IMR-90 (cell line): Measurements from ENCODE around the gene THPO.

Source experiments
- CTCF ChIP-seq: conservative IDR thresholded peaks from 2 replicates; pipeline ENCODE4 v1.5.1; 2012; ENCODE audit warnings: mild to moderate bottlenecking, low read depth, low read length, improper control_type of control experiment
- POLR2A ChIP-seq: IDR thresholded peaks from 2 replicates; pipeline ENCODE4 v1.6.1; 2012; ENCODE audit warnings: mild to moderate bottlenecking, low read depth, low read length

- TF ChIP-seq CTCF: no peak
- no peak for TF ChIP-seq POLR2A
These were observed 24.5 kb downstream of the THPO start for GRCh38 chr3:184353546-184353941.
